ENCODE data around the gene LTB. TPM values are rescaled to one million over a fixed set of nuclear protein-coding genes. Genes with fewer than 3 reads are reported as not detected.

The LTB gene
- total and polyA plus RNA-seq, 9 of the 15 experiments (the other 6 are each of a cell fraction or from before 2014, with no cell fraction given) = 0.07 to 0.51 TPM; not detected in 7

DNA sequence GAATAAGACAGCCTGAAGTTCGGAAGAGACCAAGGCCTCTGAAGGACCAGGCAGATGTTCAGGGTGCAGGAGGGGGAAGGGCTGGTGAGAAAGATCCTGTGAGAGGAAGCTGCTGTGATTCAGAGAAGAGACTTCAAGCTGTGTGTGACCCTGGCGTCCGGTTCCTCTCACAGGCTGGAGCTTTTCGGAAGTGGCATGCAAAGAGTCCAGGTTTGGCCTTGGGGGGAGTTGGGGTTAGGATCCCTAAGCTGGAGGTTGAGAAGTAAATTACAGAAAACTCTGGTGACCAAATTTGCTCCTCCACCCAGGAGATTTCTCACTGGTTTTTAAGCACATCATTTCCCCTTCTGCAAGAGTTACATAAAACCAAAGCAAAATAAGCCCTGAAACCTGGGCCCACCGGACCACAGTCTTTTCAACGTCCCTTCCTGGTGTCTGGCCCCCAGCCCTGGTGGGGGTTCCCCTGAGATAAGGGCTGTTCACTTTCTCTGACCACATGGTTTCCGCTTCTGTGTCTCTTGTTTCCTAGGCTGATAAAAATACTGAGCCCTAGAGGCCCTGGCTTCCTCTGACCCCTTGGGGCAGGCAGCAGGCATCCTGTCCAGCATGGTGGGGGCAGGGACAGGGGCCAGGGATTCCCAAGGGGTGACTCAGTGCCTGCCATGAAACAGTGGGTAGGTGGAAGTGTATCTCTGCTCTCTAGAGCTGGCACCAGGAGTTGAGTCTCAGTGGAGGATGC lies 22.1 kb downstream of the LTB start (continued):
- TF ChIP-seq HOMEZ (CRISPR knock-in tag; IDR thresholded peaks at IDR 0.05) (no peak), SMARCA5 (IDR thresholded peaks at IDR 0.05) (0 out of 2 replicates have a peak, but pooled peaks have one; percentile 2), ATF7 (IDR thresholded peaks at IDR 0.05) (no peak), ATF3 (IDR thresholded peaks at IDR 0.05) (peak; percentile 87), ATF3 (CRISPR knock-in tag; conservative IDR thresholded peaks at IDR 0.05) (no peak), ETS1 (conservative IDR thresholded peaks at IDR 0.05; ENCODE audit: control insufficient read depth, low read depth, low read length) (peak; percentile 24; the same call in 1 of the 2 replicates), MTA3 (IDR thresholded peaks at IDR 0.05; ENCODE audit: borderline replicate concordance) (peak; percentile 40; the same call in 1 of the 2 replicates), ZBTB49 (CRISPR knock-in tag; IDR thresholded peaks at IDR 0.05; ENCODE audit: borderline replicate concordance) (no peak), BMI1 (IDR thresholded peaks at IDR 0.05; ENCODE audit: low read length) (no peak), ILF3 (IDR thresholded peaks at IDR 0.05; ENCODE audit: borderline replicate concordance) (no peak), PCBP2 (IDR thresholded peaks at IDR 0.05; ENCODE audit: low read depth, low read length, poor library complexity, severe bottlenecking) (no peak), PHB (CRISPR knock-in tag; IDR thresholded peaks at IDR 0.05) (no peak), CCNT2 (IDR thresholded peaks at IDR 0.05; ENCODE audit: borderline replicate concordance, extremely low read depth, insufficient read length, low read depth, low read length) (peak; percentile 23), POLR2H (tag; IDR thresholded peaks at IDR 0.05; ENCODE audit: low read depth) (no peak)
- TF ChIP-seq, protein P1, sequence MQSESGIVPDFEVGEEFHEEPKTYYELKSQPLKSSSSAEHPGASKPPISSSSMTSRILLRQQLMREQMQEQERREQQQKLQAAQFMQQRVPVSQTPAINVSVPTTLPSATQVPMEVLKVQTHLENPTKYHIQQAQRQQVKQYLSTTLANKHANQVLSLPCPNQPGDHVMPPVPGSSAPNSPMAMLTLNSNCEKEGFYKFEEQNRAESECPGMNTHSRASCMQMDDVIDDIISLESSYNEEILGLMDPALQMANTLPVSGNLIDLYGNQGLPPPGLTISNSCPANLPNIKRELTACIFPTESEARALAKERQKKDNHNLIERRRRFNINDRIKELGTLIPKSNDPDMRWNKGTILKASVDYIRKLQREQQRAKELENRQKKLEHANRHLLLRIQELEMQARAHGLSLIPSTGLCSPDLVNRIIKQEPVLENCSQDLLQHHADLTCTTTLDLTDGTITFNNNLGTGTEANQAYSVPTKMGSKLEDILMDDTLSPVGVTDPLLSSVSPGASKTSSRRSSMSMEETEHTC (IDR thresholded peaks at IDR 0.05) = peak; percentile 43; the same call in 1 of the 2 replicates
- TF ChIP-seq, protein P2, sequence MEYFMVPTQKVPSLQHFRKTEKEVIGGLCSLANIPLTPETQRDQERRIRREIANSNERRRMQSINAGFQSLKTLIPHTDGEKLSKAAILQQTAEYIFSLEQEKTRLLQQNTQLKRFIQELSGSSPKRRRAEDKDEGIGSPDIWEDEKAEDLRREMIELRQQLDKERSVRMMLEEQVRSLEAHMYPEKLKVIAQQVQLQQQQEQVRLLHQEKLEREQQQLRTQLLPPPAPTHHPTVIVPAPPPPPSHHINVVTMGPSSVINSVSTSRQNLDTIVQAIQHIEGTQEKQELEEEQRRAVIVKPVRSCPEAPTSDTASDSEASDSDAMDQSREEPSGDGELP (CRISPR knock-in tag; IDR thresholded peaks at IDR 0.05; ENCODE audit: borderline replicate concordance) = no peak; the same call in 1 of the 2 replicates

Data from K562 (cell line).